ENCODE results near the gene LPAR1. TPM values are rescaled to one million over a fixed set of nuclear protein-coding genes. Genes with fewer than 3 reads are reported as not detected.

The LPAR1 gene
- total RNA-seq, 4 donors from 2014 or later, result 27.1 to 65.4 (median 47.6) TPM

- no peak for TF ChIP-seq EP300 (IDR thresholded peaks at IDR 0.05)
- no peak for TF ChIP-seq CTCF (IDR thresholded peaks at IDR 0.05)
- TF ChIP-seq POLR2A (IDR thresholded peaks at IDR 0.05), result no peak
- Histone ChIP-seq H3K27me3 (no peaks in the 10 kb centered on the region), H3K9me3 (peaks cover 0 to 1% (median 0%) of the 10 kb centered on the region in 3 donors), H3K4me3 (no peak overlapping the region), H3K4me1 (peaks cover 0 to 17% (median 0%) of the 10 kb centered on the region in 3 donors), H3K36me3 (no peaks in the 10 kb centered on the region), H3K27ac (no peak overlapping the region)
- no peak for ATAC-seq
- 64 to 90% methylated on average over 1 of the region's 1 CpG for WGBS, 2 donors (ENCODE audit: low coverage in 1 of 2)
These were observed 36.7 kb downstream of the LPAR1 start for GRCh38 chr9:111001526-111001925.

DNA sequence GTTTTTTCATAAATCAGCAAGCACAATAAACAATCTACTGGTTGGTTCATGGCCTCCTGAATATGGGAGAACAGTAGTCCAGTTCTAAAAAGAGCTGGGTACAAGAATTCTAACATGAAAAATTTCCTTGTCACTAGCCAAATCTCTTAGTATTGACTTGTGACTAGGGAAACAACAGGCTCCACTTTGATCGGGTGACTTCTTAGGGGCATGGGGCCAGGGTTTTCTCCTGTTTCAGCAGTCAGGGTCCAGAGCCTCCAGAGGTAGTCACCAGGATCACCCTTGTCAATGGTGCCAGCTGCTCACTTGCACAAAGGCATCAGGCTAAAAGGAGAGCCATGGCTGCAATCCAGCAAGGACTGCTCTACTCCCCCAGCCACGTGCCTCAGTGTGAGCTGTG lies 38.1 kb downstream of the LPAR1 start:
- Histone ChIP-seq H3K4me1 (peaks cover 0 to 26% (median 0%) of the 10 kb centered on the region in 3 donors), H3K4me3 (no peak overlapping the region), H3K27ac (peak overlapping the region in 3 of 4 donors; percentile 12 to 33 (median 14)), H3K27me3 (no peaks in the 10 kb centered on the region), H3K9me3 (peaks cover 0 to 4% (median 0%) of the 10 kb centered on the region in 3 donors), H3K36me3 (no peaks in the 10 kb centered on the region)
- no peak for ATAC-seq
- TF ChIP-seq EP300 (IDR thresholded peaks at IDR 0.05) (no peak), POLR2A (IDR thresholded peaks at IDR 0.05) (no peak), CTCF (IDR thresholded peaks at IDR 0.05) (no peak), POLR2AphosphoS5 (IDR thresholded peaks at IDR 0.05) (no peak)
- 63% methylated on average over 2 of the region's 2 CpGs; no CpG with 5 or more reads in 1 of the 2 donors for WGBS, 2 donors (ENCODE audit: low coverage in 1 of 2)

DNA sequence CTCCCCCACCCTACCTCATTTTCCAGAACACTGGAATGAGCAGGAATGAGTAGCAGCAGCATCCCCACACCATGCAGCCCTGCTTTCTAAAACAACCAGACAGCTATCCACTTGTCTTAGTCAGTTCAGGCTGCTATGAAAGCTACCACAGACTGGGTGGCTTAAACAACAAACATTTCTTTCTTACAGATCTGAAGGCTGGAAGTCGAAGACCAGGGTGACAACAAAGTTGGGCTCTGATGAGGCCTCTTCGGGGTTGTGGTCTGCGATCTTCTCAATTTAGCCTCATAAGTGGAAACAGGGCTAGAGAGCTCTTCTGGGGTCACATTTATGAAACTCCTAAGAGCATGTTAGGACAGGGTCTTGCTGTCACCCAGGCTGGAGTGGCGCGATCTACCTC lies 38.9 kb downstream of the LPAR1 start:
- TF ChIP-seq CTCF (IDR thresholded peaks at IDR 0.05), result no peak
- no peak for TF ChIP-seq EP300 (IDR thresholded peaks at IDR 0.05)
- TF ChIP-seq POLR2AphosphoS5 (IDR thresholded peaks at IDR 0.05), result no peak
- TF ChIP-seq POLR2A (IDR thresholded peaks at IDR 0.05), result no peak
- Histone ChIP-seq H3K4me3 (no peak overlapping the region), H3K4me1 (peaks cover 0 to 30% (median 0%) of the 10 kb centered on the region in 3 donors), H3K9me3 (peaks cover 0 to 4% (median 0%) of the 10 kb centered on the region in 3 donors), H3K36me3 (no peaks in the 10 kb centered on the region), H3K27me3 (no peaks in the 10 kb centered on the region), H3K27ac (peak overlapping the region in 3 of 4 donors; percentile 22 to 62 (median 36))
- ATAC-seq, result no peak
- 76 to 84% methylated on average over 3 to 5 of the region's 5 CpGs for WGBS, 2 donors (ENCODE audit: low coverage in 1 of 2)

GRCh38 chr9:110997847-110998246 lies 40.4 kb downstream of the LPAR1 start:
- no peaks in the 10 kb centered on the region for H3K27me3 ChIP-seq
- TF ChIP-seq POLR2A (IDR thresholded peaks at IDR 0.05), result no peak
- no peak for TF ChIP-seq EP300 (IDR thresholded peaks at IDR 0.05)
- TF ChIP-seq POLR2AphosphoS5 (IDR thresholded peaks at IDR 0.05), result no peak
- no peak for TF ChIP-seq CTCF (IDR thresholded peaks at IDR 0.05)
- ATAC-seq, result no peak
- H3K4me1 ChIP-seq, result peaks cover 0 to 33% (median 0%) of the 10 kb centered on the region in 3 donors
- H3K9me3 ChIP-seq, result peaks cover 0 to 4% (median 0%) of the 10 kb centered on the region in 3 donors
- 100% methylated on average over 1 of the region's 1 CpG for WGBS, 2 donors (ENCODE audit: low coverage in 1 of 2)
- no peaks in the 10 kb centered on the region for H3K36me3 ChIP-seq
- peak overlapping the region in 3 of 4 donors; percentile 31 to 54 (median 39) for H3K27ac ChIP-seq
- no peak overlapping the region for H3K4me3 ChIP-seq

GRCh38 chr9:110996436-110997220 lies 41.6 kb downstream of the LPAR1 start:
- H3K36me3 ChIP-seq, result no peaks in the 10 kb centered on the region
- H3K4me3 ChIP-seq, result no peak overlapping the region
- H3K27ac ChIP-seq, result peak overlapping the region in 3 of 4 donors; percentile 50 to 54 (median 53)
- H3K9me3 ChIP-seq, result peaks cover 0 to 4% (median 0%) of the 10 kb centered on the region in 3 donors
- ATAC-seq, result peak; percentile 75
- 51 to 76% methylated on average over 7 to 9 of the region's 9 CpGs for WGBS, 2 donors (ENCODE audit: low coverage in 1 of 2)
- peak; percentile 47 for TF ChIP-seq POLR2AphosphoS5 (IDR thresholded peaks at IDR 0.05)
- no peak for TF ChIP-seq EP300 (IDR thresholded peaks at IDR 0.05)
- peaks cover 0 to 33% (median 0%) of the 10 kb centered on the region in 3 donors for H3K4me1 ChIP-seq
- no peaks in the 10 kb centered on the region for H3K27me3 ChIP-seq
